Ectodermal cell (in vitro differentiated cells): ENCODE measurements around the gene PINLYP. TPM values are rescaled to one million over a fixed set of nuclear protein-coding genes. Genes with fewer than 3 reads are reported as not detected.

ENCODE experiments used
- H3K27ac ChIP-seq: 2 replicates; pipeline ENCODE4 v1.7.0; 2013; ENCODE audit warnings: mild to moderate bottlenecking, low read depth, low read length; ENCODE audit not compliant: insufficient read depth, poor library complexity, severe bottlenecking
- H3K27me3 ChIP-seq: 2 replicates; pipeline ENCODE4 v1.7.0; 2013; ENCODE audit warnings: mild to moderate bottlenecking, low read length; ENCODE audit not compliant: insufficient read depth, control insufficient read depth, poor library complexity, severe bottlenecking
- H3K36me3 ChIP-seq: one replicate; pipeline ENCODE4 v1.7.0; 2013; ENCODE audit warnings: low read length; ENCODE audit not compliant: control insufficient read depth, insufficient read depth
- H3K4me1 ChIP-seq: one replicate; pipeline ENCODE4 v1.7.0; 2013; ENCODE audit warnings: low read length; ENCODE audit not compliant: control insufficient read depth, insufficient read depth
- H3K4me3 ChIP-seq: 2 replicates; pipeline ENCODE4 v1.7.0; 2013; ENCODE audit warnings: low read depth, low read length, control low read depth; ENCODE audit not compliant: insufficient read depth
- H3K9me3 ChIP-seq: 2 replicates; pipeline ENCODE4 v1.7.0; 2013; ENCODE audit warnings: mild to moderate bottlenecking, low read length, moderate library complexity; ENCODE audit not compliant: control insufficient read depth
- WGBS, 2 experiments: methylation state at CpG; one replicate each; pipeline ENCODE4 v1.1.7; 2013; ENCODE audit warnings: missing lambda C conversion rate in 2 of 2; 5-methylcytosine and 5-hydroxymethylcytosine counted together
- polyA plus RNA-seq, 4 experiments: library from polyadenylated mRNA; stranded (reverse); fragments of 50-300 nt; gene quantifications; one replicate each; pipeline ENCODE4 v1.2.3, GENCODE V29; 2013

Gene PINLYP
- polyA plus RNA-seq (2013, experiment 1 of 4) = 4.9 TPM
- 5.4 TPM for polyA plus RNA-seq (2013, experiment 2 of 4)
- 5.0 TPM for polyA plus RNA-seq (2013, experiment 3 of 4)
- 7.1 TPM for polyA plus RNA-seq (2013, experiment 4 of 4)

DNA sequence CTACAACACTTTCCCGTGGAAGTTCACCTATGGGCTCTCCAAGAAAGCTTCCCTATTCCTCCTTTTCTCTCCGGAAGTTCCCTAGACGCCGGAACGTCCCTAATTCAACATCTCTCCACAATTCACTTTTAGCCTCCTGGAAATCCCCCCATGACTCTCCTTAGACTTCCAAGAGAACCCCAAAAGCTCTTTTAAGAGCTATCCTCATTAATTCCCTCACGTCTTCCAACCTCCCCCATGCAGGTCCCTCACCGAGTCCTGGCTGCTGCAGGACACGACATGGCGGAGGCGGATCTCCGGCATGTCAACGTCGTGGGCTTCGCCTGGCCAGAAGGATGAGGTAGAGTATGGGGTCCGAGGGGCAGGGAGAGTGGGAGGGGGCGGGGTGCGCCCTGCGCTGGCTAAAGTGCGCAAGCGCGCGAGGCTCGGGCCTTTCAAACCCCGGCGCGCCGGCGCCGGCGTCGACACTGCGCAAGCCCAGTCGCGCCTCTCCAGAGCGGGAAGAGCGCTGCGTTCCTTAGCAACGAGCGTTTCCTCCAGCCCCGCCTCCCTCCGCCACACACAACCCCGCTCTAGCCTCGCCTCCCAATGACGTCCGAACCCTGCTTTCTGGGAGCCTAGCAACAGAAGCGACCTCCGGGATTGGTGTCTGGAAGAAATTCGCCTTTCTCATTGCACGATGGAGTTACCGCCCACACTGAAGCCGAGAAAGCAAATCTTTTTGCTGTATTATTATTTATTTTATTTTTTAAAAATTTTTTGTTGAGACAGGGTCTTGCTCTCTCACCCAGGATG lies at the start of gene PINLYP, which contains the start of gene XRCC1:
PINLYP (plus strand) TSS at position 646 of the 795 bp plus-strand sequence. CDS start 1,391 bp downstream, outside the sequence.
XRCC1 (minus strand) TSS at position 372 of the 795 bp plus-strand sequence; CDS start at position 303, 69 bp downstream.
- Histone ChIP-seq H3K4me3 (peak within 1 kb of the TSS; percentile 82), H3K27ac (peak within 1 kb of the TSS; percentile 21), H3K4me1 (peaks cover 4% of the 10 kb centered on the region), H3K27me3 (no peaks in the 10 kb centered on the region), H3K9me3 (no peaks in the 10 kb centered on the region), H3K36me3 (no peaks in the 10 kb centered on the region)
- WGBS, 2 experiments = 0 to 1% methylated on average over 49 to 50 of the region's 51 CpGs

DNA sequence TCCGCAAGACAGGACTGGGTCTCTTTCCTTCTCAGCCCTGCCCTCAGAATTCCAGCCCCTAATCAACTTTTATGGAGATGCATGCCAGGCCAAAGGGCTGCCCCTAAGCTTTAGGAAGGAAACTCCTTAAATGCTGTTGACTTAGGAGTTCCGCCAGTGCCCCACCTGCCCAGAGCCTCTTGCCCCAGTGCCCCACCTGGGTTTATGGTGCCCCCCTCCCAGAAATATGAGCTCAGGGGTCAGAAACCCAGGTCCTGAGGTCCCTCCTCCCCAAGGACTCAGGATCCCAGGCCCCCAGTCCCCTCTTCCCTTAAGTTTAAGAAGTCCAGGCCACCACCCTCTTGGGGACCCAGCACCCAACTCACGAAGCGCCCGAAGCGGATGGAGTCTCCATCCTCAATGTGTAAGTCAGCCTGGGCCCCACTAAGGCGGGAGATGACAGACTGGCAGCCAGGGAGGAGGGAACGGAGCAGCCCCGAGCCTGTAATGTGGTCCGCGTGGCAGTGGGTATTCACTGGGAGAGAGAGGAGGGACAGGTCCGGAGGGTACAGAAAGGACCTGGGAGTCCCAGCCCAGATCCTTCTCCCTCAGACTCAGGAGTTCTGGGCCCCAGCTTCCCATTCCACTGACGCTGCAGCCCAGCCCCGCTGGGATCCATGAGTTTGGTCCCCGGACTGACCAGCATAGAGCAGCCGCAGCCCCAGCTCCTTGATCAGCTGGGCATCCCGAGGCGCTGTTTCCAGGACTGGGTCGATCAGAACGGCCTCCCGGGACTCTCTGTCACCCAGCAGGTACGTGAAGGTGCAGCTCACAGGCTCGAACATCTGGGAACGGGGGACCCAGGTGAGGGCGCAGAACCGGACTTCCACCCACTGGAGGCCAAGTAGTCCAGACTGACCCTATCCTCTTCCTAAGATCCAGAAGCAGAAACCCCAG lies 49.5 kb upstream of the PINLYP start:
- peaks cover 10% of the 10 kb centered on the region for H3K4me1 ChIP-seq
- peaks cover 17% of the 10 kb centered on the region for H3K27me3 ChIP-seq
- no peaks in the 10 kb centered on the region for H3K36me3 ChIP-seq
- H3K4me3 ChIP-seq = peak overlapping the region; percentile 57
- no peaks in the 10 kb centered on the region for H3K9me3 ChIP-seq
- WGBS, 2 experiments = 3% methylated on average over 26 of the region's 26 CpGs
- H3K27ac ChIP-seq = no peak overlapping the region

DNA sequence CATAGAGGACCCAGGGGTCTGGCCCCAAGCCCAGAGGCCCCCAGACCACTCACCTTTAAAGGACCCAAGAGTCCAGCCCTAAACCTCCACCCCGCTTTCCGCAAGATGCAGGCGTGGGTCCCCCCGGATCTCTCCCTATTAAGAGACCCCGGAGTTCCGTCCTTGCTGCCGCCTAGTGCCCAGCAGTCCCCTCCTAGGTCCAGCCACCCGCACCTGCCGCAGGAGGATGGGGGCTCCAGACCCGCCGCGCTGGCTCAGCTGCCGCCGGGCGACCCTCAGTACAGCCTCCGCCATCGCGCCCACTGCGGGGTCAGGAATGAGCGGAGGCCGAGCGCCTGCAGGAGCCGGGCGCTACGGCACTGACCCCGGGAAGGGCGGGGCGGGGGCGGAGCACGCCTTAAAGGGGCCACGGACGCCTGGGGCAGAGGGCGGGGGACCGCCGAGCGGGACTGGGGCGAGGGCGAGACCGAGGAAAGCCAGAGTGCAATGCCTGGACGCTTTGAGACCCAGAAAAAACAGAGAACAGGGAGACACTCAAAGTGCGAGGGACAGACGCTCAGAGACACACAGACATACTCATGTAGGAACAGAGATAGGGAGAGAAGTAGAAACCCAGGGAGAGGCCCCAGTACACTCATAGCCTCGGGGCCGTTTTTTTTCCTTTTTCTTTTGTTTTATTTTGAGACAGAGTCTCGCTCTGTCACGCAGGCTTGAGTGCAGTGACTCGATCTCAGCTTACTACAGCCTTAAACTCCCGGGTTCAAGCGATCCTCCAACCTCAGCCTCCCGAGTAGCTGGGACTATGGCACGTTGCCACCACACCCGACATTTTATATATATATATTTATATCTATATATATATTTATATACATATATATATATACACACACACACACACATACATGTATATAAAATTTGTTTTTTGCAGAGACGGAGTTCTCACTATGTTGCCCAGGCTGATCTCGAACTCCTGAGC lies 48.4 kb upstream of the PINLYP start, which contains the start of gene ETHE1:
ETHE1 (minus strand) TSS at position 318 of the 976 bp plus-strand sequence; CDS start at position 294, 24 bp downstream.
- peaks cover 17% of the 10 kb centered on the region for H3K27me3 ChIP-seq
- H3K27ac ChIP-seq = no peak within 1 kb of the TSS
- peaks cover 11% of the 10 kb centered on the region for H3K4me1 ChIP-seq
- 5 to 8% methylated on average over 51 to 52 of the region's 54 CpGs for WGBS, 2 experiments
- peak within 1 kb of the TSS; percentile 57 for H3K4me3 ChIP-seq
- no peaks in the 10 kb centered on the region for H3K36me3 ChIP-seq
- H3K9me3 ChIP-seq = no peaks in the 10 kb centered on the region

- H3K36me3 ChIP-seq = no peaks in the 10 kb centered on the region
- no peak overlapping the region for H3K27ac ChIP-seq
- peaks cover 17% of the 10 kb centered on the region for H3K27me3 ChIP-seq
- 59 to 64% methylated on average over 13 of the region's 13 CpGs for WGBS, 2 experiments
- H3K9me3 ChIP-seq = no peaks in the 10 kb centered on the region
- H3K4me1 ChIP-seq = peaks cover 16% of the 10 kb centered on the region
- H3K4me3 ChIP-seq = no peak overlapping the region
These were observed 47.6 kb upstream of the PINLYP start for GRCh38 chr19:43527860-43528622.

GRCh38 chr19:43532571-43532961 lies 43.0 kb upstream of the PINLYP start:
- Histone ChIP-seq H3K27ac (no peak overlapping the region), H3K27me3 (no peaks in the 10 kb centered on the region), H3K9me3 (no peaks in the 10 kb centered on the region), H3K4me1 (peaks cover 10% of the 10 kb centered on the region), H3K36me3 (no peaks in the 10 kb centered on the region), H3K4me3 (peak overlapping the region; percentile 33)
- 21% methylated on average over 16 of the region's 16 CpGs for WGBS, 2 experiments

- peaks cover under 1% of the 10 kb centered on the region for H3K36me3 ChIP-seq
- H3K9me3 ChIP-seq = no peaks in the 10 kb centered on the region
- peaks cover 10% of the 10 kb centered on the region for H3K4me1 ChIP-seq
- H3K27ac ChIP-seq = peak within 1 kb of the TSS; percentile 86
- 1% methylated on average over 47 of the region's 47 CpGs for WGBS, 2 experiments
- H3K4me3 ChIP-seq = peak within 1 kb of the TSS; percentile 33
- no peaks in the 10 kb centered on the region for H3K27me3 ChIP-seq
These were observed 42.5 kb upstream of the PINLYP start, which contains the start of gene ZNF575 for GRCh38 chr19:43532962-43533545. TSS of gene ZNF575 (plus strand) at chr19:43533188. CDS start at chr19:43534423, 1,235 bp downstream.

- Histone ChIP-seq H3K27ac (peak overlapping the region; percentile 86), H3K27me3 (no peaks in the 10 kb centered on the region), H3K4me3 (peak overlapping the region; percentile 33), H3K9me3 (no peaks in the 10 kb centered on the region), H3K4me1 (peaks cover 10% of the 10 kb centered on the region), H3K36me3 (peaks cover 7% of the 10 kb centered on the region)
- 1% methylated on average over 41 of the region's 41 CpGs for WGBS, 2 experiments
These were observed 41.9 kb upstream of the PINLYP start for GRCh38 chr19:43533546-43534304.

- H3K4me3 ChIP-seq = peak overlapping the region; percentile 16
These were observed 41.2 kb upstream of the PINLYP start for GRCh38 chr19:43534305-43534815.

More at GRCh38 chr19:43534305-43534815, 41.2 kb upstream of the PINLYP start:
- Histone ChIP-seq H3K9me3 (peaks cover 2% of the 10 kb centered on the region), H3K27me3 (no peaks in the 10 kb centered on the region), H3K36me3 (peaks cover 13% of the 10 kb centered on the region), H3K27ac (no peak overlapping the region), H3K4me1 (peaks cover 10% of the 10 kb centered on the region)
- 30 to 34% methylated on average over 17 of the region's 17 CpGs for WGBS, 2 experiments
